Aorta (tissue), 5 donors: Measurements from ENCODE around the gene CUX1. TPM values are rescaled to one million over a fixed set of nuclear protein-coding genes. Genes with fewer than 3 reads are reported as not detected.

ENCODE experiments used
- ATAC-seq: fragments of 200-7000 bp; cut with Tn5 transposase; one replicate; pipeline ENCODE4 v1.9.1; 2022; ENCODE audit warnings: moderate library complexity; ENCODE audit not compliant: low FRiP score
- DNase-seq, 2 donors: peaks; one replicate each; pipeline ENCODE4 v3.0.0-alpha.2; 2020
- H3K27ac ChIP-seq, 2 donors: one replicate each; pipeline ENCODE4 v1.5.1; 2013; ENCODE audit warnings: low read length in 2 of 2, mild to moderate bottlenecking in 2 of 2, moderate library complexity in 2 of 2, control low read depth in 1 of 2, inconsistent platforms in 1 of 2, low read depth in 1 of 2
- H3K27me3 ChIP-seq, 2 donors: one replicate each; pipeline ENCODE4 v1.6.1; 2013; ENCODE audit warnings: control low read depth in 1 of 2, low read length in 1 of 2, mild to moderate bottlenecking in 1 of 2, moderate library complexity in 1 of 2; ENCODE audit not compliant: insufficient read depth in 2 of 2, control insufficient read depth in 1 of 2
- H3K36me3 ChIP-seq, 2 donors: one replicate each; pipeline ENCODE4 v1.6.1; 2013; ENCODE audit warnings: control low read depth in 1 of 2, low read length in 1 of 2, mild to moderate bottlenecking in 1 of 2; ENCODE audit not compliant: insufficient read depth in 2 of 2, control insufficient read depth in 1 of 2
- H3K4me1 ChIP-seq, 2 donors: one replicate each; pipeline ENCODE4 v1.6.1; 2013; ENCODE audit warnings: low read length in 2 of 2, control low read depth in 1 of 2, mild to moderate bottlenecking in 1 of 2, moderate library complexity in 1 of 2; ENCODE audit not compliant: insufficient read depth in 2 of 2, control insufficient read depth in 1 of 2
- H3K4me3 ChIP-seq, 2 donors: one replicate each; pipeline ENCODE4 v1.5.1; 2013; ENCODE audit warnings: low read length in 2 of 2, control low read depth in 1 of 2, mild to moderate bottlenecking in 1 of 2
- H3K9me3 ChIP-seq: one replicate; pipeline ENCODE4 v1.6.1; 2013; ENCODE audit warnings: mild to moderate bottlenecking, low read length; ENCODE audit not compliant: control insufficient read depth
- WGBS, 2 donors: extraction: QIAGEN DNeasy Blood & Tissue Kit; methylation state at CpG; one replicate each; pipeline ENCODE4 v1.1.7; 2013; 5-methylcytosine and 5-hydroxymethylcytosine counted together
- intact Hi-C, 2 donors: fragments of 100-400 bp; cut with DNase I; formaldehyde crosslinking; loops; one replicate each; pipeline versions ENCODE4 v1.14.2 to v1.15.0; 2022
- polyA plus RNA-seq, 2 donors: library from polyadenylated mRNA; stranded (reverse); fragments of 200-250 nt; gene quantifications; one replicate each; pipeline ENCODE4 v1.2.3, GENCODE V29; 2013
- total RNA-seq, 2 donors: library from RNA; stranded (reverse); fragmentation: NEBNext Ultra II Directional; extraction: Animal tissue kit (Norgen Biotek cat#: 25700); gene quantifications; one replicate each; pipeline ENCODE4 v1.2.1, GENCODE V29; 2021
- donor health status: healthy with polysubstance abuse.
- donor health status: Bipolar disorder and iron deficiency.
- donor health status: DM: no; HTN: no; CAD: no.
- donor health status: DM: no; HTN: no; CAD: no.
- donor health status: DM: yes; HTN: yes; CAD: no.

CUX1 gene
- total and polyA plus RNA-seq, 4 donors: 51.6 to 159 (median 94.1) TPM

GRCh38 chr7:101935521-101936141 is 118.2 kb downstream of the CUX1 start:
- no peak overlapping the region for H3K4me3 ChIP-seq
- DNase-seq (peak; percentile 43 to 79), ATAC-seq (peak; percentile 79)
- H3K9me3 ChIP-seq: no peaks in the 10 kb centered on the region
- peaks cover 4% of the 10 kb centered on the region in 2 donors for H3K4me1 ChIP-seq
- no peaks in the 10 kb centered on the region for H3K27me3 ChIP-seq
- H3K36me3 ChIP-seq: no peaks in the 10 kb centered on the region
- H3K27ac ChIP-seq: peak overlapping the region; percentile 58 to 70
- WGBS, 2 donors: 11 to 15% methylated on average over 14 of the region's 14 CpGs
- intact Hi-C loops: no loop called here

GRCh38 chr7:101936223-101936610 is 118.8 kb downstream of the CUX1 start:
- ATAC-seq (no peak), DNase-seq (no peak)
- H3K4me1 ChIP-seq: peaks cover 4% of the 10 kb centered on the region in 2 donors
- H3K9me3 ChIP-seq: no peaks in the 10 kb centered on the region
- intact Hi-C loops: no loop called here
- peak overlapping the region in 1 of 2 donors; percentile 4 for H3K4me3 ChIP-seq
- no peaks in the 10 kb centered on the region for H3K27me3 ChIP-seq
- 7 to 13% methylated on average over 13 of the region's 13 CpGs for WGBS, 2 donors
- H3K27ac ChIP-seq: peak overlapping the region; percentile 58 to 70
- no peaks in the 10 kb centered on the region for H3K36me3 ChIP-seq

- peaks cover 4% of the 10 kb centered on the region in 2 donors for H3K4me1 ChIP-seq
Measured at GRCh38 chr7:101936611-101937231, 119.3 kb downstream of the CUX1 start.

DNA sequence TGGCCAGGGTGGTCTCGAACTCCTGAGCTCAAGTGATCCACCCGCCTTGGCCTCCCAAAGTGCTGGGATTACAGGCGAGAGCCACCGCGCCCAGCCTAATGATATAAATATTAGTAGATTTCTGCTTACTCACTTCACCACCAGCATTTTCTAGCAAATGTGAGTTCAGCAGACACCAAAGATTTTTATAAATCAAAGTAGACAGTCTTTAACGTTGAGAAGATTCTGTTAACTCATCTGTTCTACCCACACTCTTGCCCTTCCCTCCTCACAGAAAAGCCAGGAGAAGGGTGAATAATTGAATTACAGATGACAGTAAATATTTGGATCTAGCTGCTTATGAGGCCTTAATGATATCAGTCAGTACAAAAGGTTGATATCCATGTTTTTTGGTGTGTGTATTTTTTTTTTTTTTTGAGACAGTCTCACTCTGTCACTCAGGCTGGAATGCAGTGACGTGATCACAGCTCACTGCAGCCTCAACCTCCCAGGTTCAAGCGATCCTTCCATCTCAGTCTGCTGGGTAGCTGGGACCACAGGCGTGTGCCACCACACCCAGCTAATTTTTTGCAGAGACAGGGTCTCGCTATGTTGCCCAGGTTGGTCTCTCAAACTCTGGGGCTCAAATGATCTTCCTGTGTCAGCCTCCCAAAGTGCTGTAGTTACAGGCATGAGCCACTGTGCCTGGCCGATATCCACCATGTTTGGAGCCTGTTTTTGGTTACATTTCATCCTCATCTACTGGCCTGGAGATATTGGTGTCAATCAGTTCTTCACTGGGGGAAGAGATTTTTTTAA is 120.5 kb downstream of the CUX1 start:
- Histone ChIP-seq H3K36me3 (no peaks in the 10 kb centered on the region), H3K4me1 (peaks cover 2 to 4% of the 10 kb centered on the region in 2 donors), H3K27me3 (no peaks in the 10 kb centered on the region), H3K4me3 (no peak overlapping the region), H3K27ac (peak overlapping the region in 1 of 2 donors; percentile 18), H3K9me3 (no peaks in the 10 kb centered on the region)
- DNase-seq (peak in 1 of 2 donors; percentile 22), ATAC-seq (no peak)
- intact Hi-C loops: no loop called here
- 90 to 92% methylated on average over 11 of the region's 11 CpGs for WGBS, 2 donors

More at GRCh38 chr7:101936611-101937231, 119.3 kb downstream of the CUX1 start:
- Histone ChIP-seq H3K27ac (peak overlapping the region; percentile 58 to 70), H3K36me3 (no peaks in the 10 kb centered on the region), H3K27me3 (no peaks in the 10 kb centered on the region), H3K9me3 (no peaks in the 10 kb centered on the region), H3K4me3 (peak overlapping the region in 1 of 2 donors; percentile 4)
- 4 to 11% methylated on average over 19 of the region's 19 CpGs for WGBS, 2 donors
- peak; percentile 37 for ATAC-seq
- intact Hi-C loops: no loop called here
- peak; percentile 62 to 82 for DNase-seq

DNA sequence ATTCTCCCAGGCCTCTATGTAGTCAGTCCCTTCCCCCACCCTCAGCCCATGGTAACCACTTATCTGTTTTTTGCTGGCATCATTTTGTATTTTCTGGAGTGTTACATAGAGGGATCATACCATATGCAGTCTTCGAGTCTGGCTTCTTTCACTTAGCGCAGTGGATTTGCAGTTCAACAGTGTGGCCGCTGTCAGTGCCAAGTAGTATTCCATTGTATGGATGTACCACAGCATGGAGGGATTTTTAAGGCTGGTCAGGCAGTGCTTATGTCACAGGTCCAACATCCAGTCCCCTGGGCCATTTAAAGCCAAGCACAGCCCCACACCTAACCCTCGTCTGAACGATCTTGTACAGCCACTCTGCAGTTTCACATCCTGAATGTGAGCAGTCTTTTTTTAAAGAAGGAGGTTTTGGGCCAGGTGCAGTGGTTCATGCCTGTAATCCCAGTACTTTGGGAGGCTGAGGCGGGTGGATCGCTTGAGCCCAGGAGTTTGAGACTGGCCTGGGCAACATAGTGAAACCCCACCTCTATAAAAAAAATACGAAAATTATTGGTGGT is 121.8 kb downstream of the CUX1 start:
- H3K9me3 ChIP-seq: no peaks in the 10 kb centered on the region
- no peaks in the 10 kb centered on the region for H3K36me3 ChIP-seq
- H3K27me3 ChIP-seq: no peaks in the 10 kb centered on the region
- H3K27ac ChIP-seq: no peak overlapping the region
- no peak overlapping the region for H3K4me3 ChIP-seq
- WGBS, 2 donors: 95% methylated on average over 8 of the region's 8 CpGs
- intact Hi-C loops: no loop called here
- peaks cover 2 to 4% of the 10 kb centered on the region in 2 donors for H3K4me1 ChIP-seq
- no peak for ATAC-seq
- peak in 1 of 2 donors; percentile 10 for DNase-seq

DNA sequence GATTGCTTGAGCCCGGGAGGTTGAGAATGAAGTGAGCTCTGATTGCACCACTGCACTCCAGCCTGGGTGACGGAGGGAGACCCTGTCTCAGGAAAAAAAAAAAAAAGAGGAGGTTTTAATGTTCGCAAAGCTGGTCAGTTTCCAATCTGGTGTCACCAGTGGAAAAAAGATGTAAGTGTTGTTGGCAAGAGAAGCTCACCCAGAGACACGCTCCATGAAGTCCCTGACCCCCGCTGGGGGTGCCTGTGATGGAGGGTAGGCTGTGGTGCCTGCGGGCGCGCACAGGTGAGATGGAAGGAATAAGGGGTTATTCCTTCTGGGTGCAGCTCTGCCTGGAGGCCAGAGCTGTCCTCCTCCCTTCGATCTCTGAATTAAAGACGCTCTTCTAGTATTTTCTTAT is 122.7 kb downstream of the CUX1 start:
- WGBS, 2 donors: 78 to 82% methylated on average over 10 of the region's 10 CpGs
- no peak for ATAC-seq
- Histone ChIP-seq H3K4me3 (no peak overlapping the region), H3K27ac (no peak overlapping the region), H3K9me3 (no peaks in the 10 kb centered on the region), H3K27me3 (no peaks in the 10 kb centered on the region), H3K4me1 (peaks cover 2 to 4% of the 10 kb centered on the region in 2 donors), H3K36me3 (no peaks in the 10 kb centered on the region)
- intact Hi-C loops: loop anchor here in 1 of 2 donors (10.0 kb wide), 1 partner anchor 185 kb away; no protein-coding TSS in a partner anchor
- peak in 1 of 2 donors; percentile 39 for DNase-seq

GRCh38 chr7:101940830-101941229 is 123.4 kb downstream of the CUX1 start:
- peaks cover 2 to 4% of the 10 kb centered on the region in 2 donors for H3K4me1 ChIP-seq
- peak in 1 of 2 donors; percentile 51 for DNase-seq

More at GRCh38 chr7:101940830-101941229, 123.4 kb downstream of the CUX1 start:
- Histone ChIP-seq H3K27ac (no peak overlapping the region), H3K9me3 (no peaks in the 10 kb centered on the region), H3K4me3 (no peak overlapping the region), H3K36me3 (no peaks in the 10 kb centered on the region), H3K27me3 (no peaks in the 10 kb centered on the region)
- intact Hi-C loops: loop anchor here in 1 of 2 donors (10.0 kb wide), 1 partner anchor 184 kb away; no protein-coding TSS in a partner anchor
- 47 to 50% methylated on average over 9 of the region's 9 CpGs for WGBS, 2 donors
- no peak for ATAC-seq
